Measurements from ENCODE around the gene ZNF524.

GRCh38 chr19:55640577-55641425, 40.7 kb downstream of the ZNF524 start, which contains the start of gene ZNF580:
- TF ChIP-seq POLR2AphosphoS5 (IDR thresholded peaks at IDR 0.05; ENCODE audit: low read depth, low read length) (no peak), POLR2A (IDR thresholded peaks at IDR 0.05; ENCODE audit: low read depth, low read length) (no peak)

Measured in GM12892 (cell line).